Spinal cord (tissue), 10 donors: ENCODE data around the gene ZNF580. TPM values are rescaled to one million over a fixed set of nuclear protein-coding genes. Genes with fewer than 3 reads are reported as not detected.

Experiments used
- DNase-seq, 6 donors: peaks; one replicate each; pipeline versions ENCODE4 v3.0.0 to v3.0.0-alpha.2; 2013 to 2015; ENCODE audit warnings: low spot score in 6 of 6, low read depth in 4 of 6
- H3K27ac ChIP-seq: one replicate; pipeline ENCODE4 v1.5.1; 2013; ENCODE audit warnings: low read depth, low read length, control low read depth
- H3K27me3 ChIP-seq: one replicate; pipeline ENCODE4 v1.6.1; 2013; ENCODE audit warnings: low read length; ENCODE audit not compliant: control insufficient read depth, insufficient read depth
- H3K36me3 ChIP-seq: one replicate; pipeline ENCODE4 v1.6.1; 2013; ENCODE audit warnings: low read length; ENCODE audit not compliant: control insufficient read depth, insufficient read depth
- H3K4me1 ChIP-seq: one replicate; pipeline ENCODE4 v1.6.1; 2013; ENCODE audit warnings: low read length; ENCODE audit not compliant: control insufficient read depth, insufficient read depth
- H3K4me3 ChIP-seq: one replicate; pipeline ENCODE4 v1.5.1; 2013; ENCODE audit warnings: low read depth, low read length, control low read depth
- H3K9me3 ChIP-seq: one replicate; pipeline ENCODE4 v1.6.1; 2013; ENCODE audit warnings: low read length; ENCODE audit not compliant: control insufficient read depth, insufficient read depth
- WGBS: methylation state at CpG from one replicate; pipeline ENCODE4 v1.1.5; 2013; ENCODE audit warnings: missing lambda C conversion rate; ENCODE audit not compliant: insufficient coverage; 5-methylcytosine and 5-hydroxymethylcytosine counted together
- long read RNA-seq, 4 donors: transcript quantifications; one replicate each; lab custom pipeline, GENCODE V29; 2026
- polyA plus RNA-seq, 2 donors: library from polyadenylated mRNA; unstranded; fragments of 120-200 nt; gene quantifications; one replicate each; pipeline ENCODE4 v1.2.1, GENCODE V29; 2013; ENCODE audit not compliant: insufficient read length in 2 of 2
- total RNA-seq, 2 donors: library from RNA; depleted of rRNA in 1 of 2; stranded (reverse); fragments of 120-200 nt in 1 of 2; fragments of >200 nt in 1 of 2; gene quantifications; one replicate each; pipeline versions ENCODE4 v1.2.3 to v1.2.4, GENCODE V29; 2013 to 2014
- donor health status: healthy.

ZNF580 gene
- 10 to 100 TPM in 1 of 2 donors, 1 to 10 TPM in 1; 3.5 to 15.6 TPM for total RNA-seq
- 10 to 100 TPM; 61.7 to 71.7 TPM for polyA plus RNA-seq
- long read RNA-seq, donor 1, transcript ZNF580-202 (1 exons, 1,707 nt): minor isoform, 22 of 61 reads
- long read RNA-seq, donor 1, transcript ZNF580-201 (2 exons, 1,261 nt): major isoform, 38 of 61 reads
- long read RNA-seq, donor 1, partial matches to known transcripts: 0 of 61 reads
- long read RNA-seq, donor 1, other reads (novel, unspliced or antisense): 0 of 61 reads
- long read RNA-seq, donor 2, transcript ZNF580-201 (2 exons, 1,261 nt): major isoform, 26 of 36 reads
- long read RNA-seq, donor 2, transcript ZNF580-202 (1 exons, 1,707 nt): minor isoform, 9 of 36 reads
- long read RNA-seq, donor 2, partial matches to known transcripts: 0 of 36 reads
- long read RNA-seq, donor 2, other reads (novel, unspliced or antisense): 0 of 36 reads
- long read RNA-seq, donor 3, transcript ZNF580-201 (2 exons, 1,261 nt): major isoform, 28 of 42 reads
- long read RNA-seq, donor 3, transcript ZNF580-202 (1 exons, 1,707 nt): minor isoform, 13 of 42 reads
- long read RNA-seq, donor 3, partial matches to known transcripts: 0 of 42 reads
- long read RNA-seq, donor 3, other reads (novel, unspliced or antisense): 0 of 42 reads
- long read RNA-seq, donor 4, transcript ZNF580-201 (2 exons, 1,261 nt): major isoform, 37 of 66 reads
- long read RNA-seq, donor 4, transcript ZNF580-202 (1 exons, 1,707 nt): minor isoform, 29 of 66 reads
- long read RNA-seq, donor 4, partial matches to known transcripts: 0 of 66 reads
- long read RNA-seq, donor 4, other reads (novel, unspliced or antisense): 0 of 66 reads

DNA sequence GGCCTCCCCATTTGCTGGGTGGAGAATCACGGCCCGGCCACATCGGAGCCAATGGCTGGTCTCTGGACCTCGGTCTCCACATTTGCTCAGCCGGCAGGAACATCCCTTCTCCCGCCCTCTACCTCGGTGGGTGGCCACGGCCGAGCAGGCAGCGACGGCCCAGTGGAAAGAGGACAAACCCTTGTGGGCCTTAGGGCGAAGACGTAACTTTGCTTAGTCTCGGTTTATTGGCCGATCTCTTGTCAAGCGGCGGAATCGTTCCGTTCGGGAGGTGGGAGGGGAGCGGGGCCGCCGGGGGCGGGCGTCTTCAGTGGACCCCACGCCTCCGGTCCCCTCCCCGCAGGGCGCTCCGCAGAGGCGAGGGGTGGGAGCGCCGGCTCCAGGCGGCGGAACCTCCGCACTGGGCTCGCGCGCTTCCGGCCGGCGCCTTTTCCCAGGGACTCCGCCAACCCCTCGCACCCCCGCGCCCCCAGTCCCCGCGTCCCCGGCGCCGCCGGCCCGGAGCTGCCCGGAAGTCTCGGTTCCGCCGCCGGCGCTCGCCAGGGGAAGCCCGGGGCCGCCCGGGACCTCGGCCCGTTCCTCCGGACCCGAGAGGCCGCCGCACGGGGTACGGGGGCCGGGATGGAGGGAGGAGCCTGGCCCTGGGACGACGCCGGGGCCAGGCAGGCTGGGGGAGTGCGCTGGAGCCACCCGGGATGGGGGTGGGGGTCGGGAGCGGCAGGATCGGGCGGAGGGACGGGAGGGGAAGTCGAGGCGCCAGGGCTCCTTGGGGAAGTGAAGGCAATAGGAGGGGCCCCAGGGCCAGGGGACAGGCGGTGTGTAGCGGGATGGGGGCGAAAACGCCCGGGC is at the start of gene ZNF580:
TSS of gene ZNF580 (plus strand) at position 426 of the 849 bp plus-strand sequence. CDS start 1,507 bp downstream, outside the sequence.
- H3K9me3 ChIP-seq: no peaks in the 10 kb centered on the region
- H3K4me1 ChIP-seq: peaks cover 70% of the 10 kb centered on the region
- WGBS: under 1% methylated on average over 86 of the region's 89 CpGs
- peak in 2 of 6 donors; percentile 81 to 88 for DNase-seq
- H3K27ac ChIP-seq: peak within 1 kb of the TSS; percentile 89
- no peaks in the 10 kb centered on the region for H3K27me3 ChIP-seq
- peak within 1 kb of the TSS; percentile 73 for H3K4me3 ChIP-seq
- H3K36me3 ChIP-seq: peaks cover 31% of the 10 kb centered on the region

DNA sequence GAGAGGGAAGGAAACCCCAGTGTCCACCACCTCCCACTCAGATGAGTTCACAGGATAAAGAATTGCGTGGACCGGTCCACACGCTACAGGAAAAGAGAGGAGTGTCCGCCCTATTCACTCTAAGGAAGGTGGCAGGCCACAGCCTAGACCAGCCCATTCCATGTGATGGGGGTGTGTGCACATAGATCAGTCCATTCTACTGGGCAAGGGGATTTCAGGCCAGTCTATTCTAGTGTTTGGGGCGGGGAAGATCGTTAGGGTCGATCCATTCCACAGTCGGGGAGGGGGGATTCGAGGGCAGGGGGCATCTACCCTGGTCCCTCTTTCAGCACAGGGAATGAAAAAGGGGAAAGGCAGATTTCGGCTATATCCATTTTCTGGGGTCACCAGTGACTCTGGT is 49.2 kb upstream of the ZNF580 start:
- no peaks in the 10 kb centered on the region for H3K9me3 ChIP-seq
- 64% methylated on average over 5 of the region's 10 CpGs for WGBS
- DNase-seq: peak in 1 of 6 donors; percentile 27
- no peak overlapping the region for H3K27ac ChIP-seq
- H3K4me1 ChIP-seq: peaks cover 14% of the 10 kb centered on the region
- no peaks in the 10 kb centered on the region for H3K27me3 ChIP-seq
- no peak overlapping the region for H3K4me3 ChIP-seq
- peaks cover 47% of the 10 kb centered on the region for H3K36me3 ChIP-seq

- peaks cover 4% of the 10 kb centered on the region for H3K4me1 ChIP-seq
- no peaks in the 10 kb centered on the region for H3K27me3 ChIP-seq
- no peak for DNase-seq
- peaks cover 53% of the 10 kb centered on the region for H3K36me3 ChIP-seq
- no peak overlapping the region for H3K27ac ChIP-seq
- WGBS: 80% methylated on average over 73 of the region's 73 CpGs
- no peak overlapping the region for H3K4me3 ChIP-seq
- H3K9me3 ChIP-seq: no peaks in the 10 kb centered on the region
Measured at GRCh38 chr19:55592391-55593090, 48.3 kb upstream of the ZNF580 start.

- Histone ChIP-seq H3K27ac (no peak overlapping the region), H3K4me1 (no peaks in the 10 kb centered on the region), H3K27me3 (no peaks in the 10 kb centered on the region), H3K36me3 (peaks cover 59% of the 10 kb centered on the region), H3K4me3 (no peak overlapping the region), H3K9me3 (no peaks in the 10 kb centered on the region)
- 67% methylated on average over 68 of the region's 68 CpGs for WGBS
- no peak for DNase-seq
Measured at GRCh38 chr19:55593096-55593772, 47.6 kb upstream of the ZNF580 start.

DNA sequence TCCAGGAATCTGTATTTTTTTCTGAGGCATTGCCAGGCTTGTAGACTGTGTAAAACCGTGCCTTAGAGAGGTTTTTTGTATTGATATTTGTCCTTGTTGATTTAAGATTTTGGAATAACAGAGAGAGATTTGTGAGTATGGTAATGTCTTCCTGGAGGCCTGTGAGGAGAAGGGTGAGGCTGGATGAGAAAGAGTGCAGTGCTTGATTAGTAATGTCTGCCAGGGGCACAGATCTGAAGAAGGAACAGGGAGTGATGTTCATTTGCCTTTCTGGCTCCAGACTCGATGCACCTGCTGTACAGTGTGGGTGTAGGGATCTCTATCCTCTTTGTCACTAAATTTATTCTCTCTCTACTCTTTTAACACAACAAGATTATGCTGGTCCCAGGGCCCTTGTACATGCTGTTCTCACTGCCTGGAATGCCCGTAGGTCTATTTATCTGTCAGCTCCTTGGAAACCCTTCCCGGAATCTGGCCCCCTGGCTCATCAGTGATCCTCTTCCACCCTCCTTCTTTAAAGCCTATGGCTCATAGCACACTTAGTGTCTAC is 45.7 kb upstream of the ZNF580 start:
- 85% methylated on average over 3 of the region's 4 CpGs for WGBS
- Histone ChIP-seq H3K36me3 (peaks cover 59% of the 10 kb centered on the region), H3K27me3 (no peaks in the 10 kb centered on the region), H3K9me3 (no peaks in the 10 kb centered on the region), H3K4me3 (no peak overlapping the region), H3K27ac (no peak overlapping the region), H3K4me1 (peaks cover 3% of the 10 kb centered on the region)
- DNase-seq: no peak

- no peaks in the 10 kb centered on the region for H3K9me3 ChIP-seq
- H3K27ac ChIP-seq: no peak overlapping the region
- no peak overlapping the region for H3K4me3 ChIP-seq
- H3K36me3 ChIP-seq: peaks cover 57% of the 10 kb centered on the region
- 100% methylated on average over 3 of the region's 3 CpGs for WGBS
- no peak for DNase-seq
- H3K4me1 ChIP-seq: peaks cover 10% of the 10 kb centered on the region
- no peaks in the 10 kb centered on the region for H3K27me3 ChIP-seq
Measured at GRCh38 chr19:55596304-55596703, 44.5 kb upstream of the ZNF580 start.

GRCh38 chr19:55597501-55597921 is 43.3 kb upstream of the ZNF580 start:
- DNase-seq: no peak
- H3K27ac ChIP-seq: no peak overlapping the region
- 97% methylated on average over 21 of the region's 30 CpGs for WGBS

GRCh38 chr19:55598034-55598433 is 42.8 kb upstream of the ZNF580 start:
- Histone ChIP-seq H3K27me3 (no peaks in the 10 kb centered on the region), H3K9me3 (no peaks in the 10 kb centered on the region), H3K36me3 (peaks cover 53% of the 10 kb centered on the region), H3K27ac (no peak overlapping the region), H3K4me3 (no peak overlapping the region), H3K4me1 (peaks cover 10% of the 10 kb centered on the region)
- no peak for DNase-seq
- 87% methylated on average over 8 of the region's 9 CpGs for WGBS

More at GRCh38 chr19:55597501-55597921, 43.3 kb upstream of the ZNF580 start:
- Histone ChIP-seq H3K9me3 (no peaks in the 10 kb centered on the region), H3K36me3 (peaks cover 52% of the 10 kb centered on the region), H3K4me3 (no peak overlapping the region), H3K27me3 (no peaks in the 10 kb centered on the region), H3K4me1 (peaks cover 10% of the 10 kb centered on the region)
